ENCODE measurements around the gene NUP210.

Gene NUP210

DNA sequence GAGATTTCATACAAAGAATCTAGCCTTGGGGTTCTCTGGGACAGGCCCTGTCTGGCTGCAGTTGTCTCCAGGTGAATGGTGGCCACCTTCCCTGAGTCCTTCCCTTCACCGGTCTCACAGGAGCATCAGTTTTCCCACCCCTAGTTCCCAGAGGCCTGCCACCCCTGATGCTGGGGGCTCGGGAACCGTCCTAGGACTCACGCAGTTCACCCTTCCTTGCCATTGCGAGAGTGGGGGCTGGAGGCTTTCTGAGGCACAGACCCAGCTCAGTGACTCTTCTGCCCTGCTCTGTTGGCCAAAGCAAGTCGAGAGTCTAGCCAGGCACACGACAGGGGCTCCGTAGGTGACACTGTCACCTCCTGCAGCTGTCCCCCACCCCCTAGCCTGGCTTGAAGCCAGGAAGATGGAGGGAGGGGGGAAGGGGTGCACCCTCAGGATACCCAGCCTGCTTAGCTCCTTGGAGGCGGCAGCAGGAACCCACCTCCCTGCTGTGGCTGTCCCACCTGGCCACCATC lies 130.3 kb downstream of the NUP210 start:
- no peak for DNase-seq (ENCODE audit: low read depth)

GRCh38 chr3:13288732-13289718 lies 131.1 kb downstream of the NUP210 start:
- DNase-seq (ENCODE audit: low read depth), result no peak

- DNase-seq (ENCODE audit: low read depth), result no peak
Observed at GRCh38 chr3:13287833-13288232, 132.3 kb downstream of the NUP210 start.

DNA sequence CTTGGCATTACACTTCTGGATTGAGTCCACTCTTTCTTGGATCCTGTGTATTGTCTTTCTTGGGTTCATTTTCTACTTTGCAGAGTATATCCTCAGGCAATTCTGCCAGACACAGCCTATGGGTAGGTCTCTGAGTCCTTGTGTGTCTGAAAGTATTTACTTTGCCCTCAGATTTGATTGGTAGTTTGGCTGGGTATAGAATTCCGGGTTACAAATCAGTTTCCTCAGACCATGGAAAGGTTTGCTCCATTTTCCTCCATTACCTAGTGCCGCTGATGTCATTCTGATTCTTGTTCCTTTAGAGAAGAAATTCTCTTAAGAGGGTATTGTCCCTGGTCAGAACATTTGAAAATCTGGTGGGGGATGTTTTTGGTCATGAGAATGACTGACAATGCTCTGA lies 133.2 kb downstream of the NUP210 start:
- DNase-seq (ENCODE audit: low read depth), result no peak

DNA sequence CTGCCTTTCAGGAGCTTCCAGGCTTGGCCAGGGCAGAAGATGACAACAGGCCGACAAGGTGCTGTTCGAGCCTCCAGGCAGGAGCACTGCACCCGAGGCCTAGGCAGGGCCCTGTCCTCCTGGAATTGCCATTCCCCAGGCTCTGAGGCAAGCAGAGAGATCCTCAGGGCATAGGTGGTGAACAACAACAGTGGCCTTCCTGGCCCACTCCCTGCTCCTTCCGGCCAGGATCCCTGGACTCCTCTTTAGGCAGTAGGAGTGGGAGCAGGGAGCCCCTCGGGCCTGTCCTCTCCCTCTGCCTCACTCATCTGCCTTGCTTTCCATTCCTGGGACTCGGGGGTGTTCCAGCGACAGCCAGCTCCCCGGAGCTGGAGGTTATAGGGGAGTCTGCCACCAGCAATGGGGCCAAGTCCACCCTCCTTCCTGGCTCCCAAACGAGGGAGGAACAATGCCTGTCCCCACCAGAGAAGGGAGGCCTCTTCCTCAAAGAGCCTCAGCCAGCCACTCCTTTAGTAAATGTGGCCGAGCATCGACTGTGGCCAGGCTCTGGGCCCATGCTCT lies 135.0 kb downstream of the NUP210 start:
- DNase-seq (ENCODE audit: low read depth), result no peak

DNA sequence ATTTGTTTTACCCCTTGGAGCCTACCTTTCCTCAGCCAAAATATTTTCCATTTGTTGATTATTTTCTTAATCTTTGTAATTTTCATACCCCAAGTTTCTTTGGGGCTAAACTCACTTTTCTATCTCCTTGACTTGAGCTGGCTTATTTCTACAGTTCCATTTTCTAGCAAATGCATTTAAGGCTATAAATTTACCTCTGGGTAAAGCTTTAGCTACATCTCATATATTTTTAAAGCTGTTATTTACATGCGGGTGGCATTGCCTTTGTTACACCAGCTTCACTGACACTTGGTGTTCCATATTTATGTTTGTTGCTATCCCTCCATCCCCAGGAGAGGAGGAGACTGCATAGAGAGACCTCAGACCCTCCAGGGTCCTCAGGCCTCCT lies 136.3 kb downstream of the NUP210 start:
- DNase-seq (ENCODE audit: low read depth), result no peak

DNA sequence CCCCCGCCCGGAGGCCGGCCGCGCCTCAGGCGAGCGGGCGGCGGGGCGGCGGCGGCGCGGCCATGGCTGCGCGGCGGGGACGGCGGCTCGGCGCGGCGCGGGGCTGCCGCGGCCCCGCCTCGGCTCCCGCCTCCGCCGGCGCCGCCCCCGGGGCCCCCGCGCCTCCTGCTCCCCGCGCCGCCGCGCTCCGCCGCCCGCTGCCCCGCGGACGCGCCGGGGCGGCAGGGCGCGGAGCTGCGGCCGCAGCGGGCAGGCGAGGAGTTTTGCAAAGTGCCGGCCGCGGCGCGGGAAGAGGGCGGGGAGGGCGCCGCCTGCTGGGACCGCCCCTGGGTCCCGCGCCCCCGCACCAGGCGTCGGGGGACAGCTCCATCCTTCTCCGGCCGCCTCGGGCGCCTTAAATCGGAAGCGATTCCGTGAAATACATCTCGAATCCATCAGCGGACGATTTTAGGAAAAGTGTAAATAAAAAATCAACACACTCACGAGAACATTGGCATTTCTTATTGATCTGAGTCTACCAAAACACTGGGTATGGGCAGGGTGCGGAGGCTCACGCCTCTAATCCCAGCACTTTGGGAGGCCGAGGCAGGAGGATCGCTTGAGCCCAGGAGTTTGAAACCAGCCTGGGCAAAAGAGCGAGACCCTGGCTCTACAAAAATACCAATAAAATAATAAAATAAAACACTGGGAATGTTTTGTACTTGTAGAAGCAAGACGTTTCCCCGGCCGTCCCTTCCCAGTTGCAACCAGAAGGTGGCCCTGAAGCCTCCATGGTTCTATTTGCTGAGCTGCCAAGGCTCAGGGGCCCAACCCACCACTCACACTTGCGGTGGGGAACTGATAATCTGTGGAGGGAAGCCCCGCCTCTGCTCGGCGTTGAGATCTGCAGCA lies 136.9 kb downstream of the NUP210 start:
- no peak for DNase-seq (ENCODE audit: low read depth)

GRCh38 chr3:13282358-13282985 lies 137.7 kb downstream of the NUP210 start:
- no peak for DNase-seq (ENCODE audit: low read depth)

- DNase-seq (ENCODE audit: low read depth), result no peak
Observed at GRCh38 chr3:13281507-13282357, 138.4 kb downstream of the NUP210 start.

GRCh38 chr3:13280811-13281506 lies 139.2 kb downstream of the NUP210 start:
- DNase-seq (ENCODE audit: low read depth), result no peak

- no peak for DNase-seq (ENCODE audit: low read depth)
Observed at GRCh38 chr3:13280122-13280790, 139.9 kb downstream of the NUP210 start.

GRCh38 chr3:13279532-13279910 lies 140.6 kb downstream of the NUP210 start:
- no peak for DNase-seq (ENCODE audit: low read depth)

- no peak for DNase-seq (ENCODE audit: low read depth)
Observed at GRCh38 chr3:13278783-13279531, 141.2 kb downstream of the NUP210 start.

DNA sequence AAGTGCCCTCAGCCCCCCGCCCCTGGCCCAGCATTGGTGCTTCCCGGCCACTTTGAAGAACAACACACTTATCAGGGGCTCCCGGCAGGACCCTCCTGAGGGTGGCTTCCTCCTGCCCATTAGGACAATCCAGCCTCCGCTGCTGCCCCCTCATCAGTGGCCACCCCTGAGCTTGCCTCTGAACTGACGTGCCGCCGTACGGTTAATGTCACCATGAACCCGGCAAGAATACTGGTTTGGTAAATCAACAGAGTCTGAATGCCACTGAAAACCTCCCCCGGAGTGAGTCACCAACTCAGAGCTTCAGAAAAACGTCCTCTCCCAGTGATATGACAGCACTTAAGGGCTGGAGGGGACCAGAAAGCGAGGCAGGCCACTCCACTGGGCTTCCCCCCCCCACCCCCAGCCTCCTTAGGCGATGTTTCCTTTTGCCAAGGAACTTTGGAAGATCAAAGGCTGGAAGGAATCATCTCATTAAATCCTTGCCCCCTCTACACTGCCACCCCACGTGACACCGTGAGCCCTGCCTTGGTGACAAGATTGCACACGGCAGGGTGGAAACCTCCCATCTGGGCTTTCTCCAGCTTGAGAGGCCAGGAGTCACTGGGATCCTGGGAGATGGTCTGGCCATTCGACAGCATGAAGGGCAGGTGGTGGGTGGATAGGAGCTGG lies 142.1 kb downstream of the NUP210 start:
- peak; percentile 12 for DNase-seq (ENCODE audit: low read depth)

- no peak for DNase-seq (ENCODE audit: low read depth)
Observed at GRCh38 chr3:13277196-13277813, 142.8 kb downstream of the NUP210 start.

DNA sequence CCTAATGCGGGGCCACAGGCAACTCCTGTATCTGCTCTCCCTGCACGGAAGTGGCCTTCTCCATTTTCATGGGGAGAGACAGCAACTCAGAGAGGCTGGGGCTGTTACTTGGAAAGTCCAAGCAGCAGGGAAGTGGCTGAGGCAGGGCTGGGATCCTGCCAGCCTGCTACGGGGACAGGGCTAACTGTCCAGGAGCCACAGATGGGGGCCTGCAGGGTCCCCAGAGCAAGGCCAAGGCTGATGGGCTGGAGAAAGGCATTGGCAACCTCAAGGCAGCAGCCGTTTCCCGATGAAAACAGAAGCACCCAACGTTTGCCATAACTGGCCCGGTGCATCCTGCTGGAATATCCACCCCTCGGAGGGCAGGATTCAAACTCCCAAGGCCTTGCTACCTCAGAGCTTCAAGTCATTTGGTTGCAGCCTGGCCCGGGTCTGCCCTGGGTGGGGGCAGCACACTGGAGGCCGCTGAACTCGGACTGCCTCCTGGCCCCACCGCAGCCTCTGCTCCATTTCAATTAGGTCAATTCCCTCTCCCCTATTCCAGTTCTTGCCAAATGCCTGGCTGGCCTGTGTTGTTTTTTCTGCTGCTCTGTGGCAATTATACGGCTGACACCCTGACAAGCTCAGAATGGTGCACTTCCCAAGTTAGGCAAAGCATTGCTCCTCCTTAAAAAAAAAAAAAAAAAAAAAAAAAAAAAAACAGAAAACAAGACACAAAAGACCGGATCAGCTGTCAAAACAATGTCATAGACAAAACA lies 143.5 kb downstream of the NUP210 start:
- DNase-seq (ENCODE audit: low read depth), result no peak

DNA sequence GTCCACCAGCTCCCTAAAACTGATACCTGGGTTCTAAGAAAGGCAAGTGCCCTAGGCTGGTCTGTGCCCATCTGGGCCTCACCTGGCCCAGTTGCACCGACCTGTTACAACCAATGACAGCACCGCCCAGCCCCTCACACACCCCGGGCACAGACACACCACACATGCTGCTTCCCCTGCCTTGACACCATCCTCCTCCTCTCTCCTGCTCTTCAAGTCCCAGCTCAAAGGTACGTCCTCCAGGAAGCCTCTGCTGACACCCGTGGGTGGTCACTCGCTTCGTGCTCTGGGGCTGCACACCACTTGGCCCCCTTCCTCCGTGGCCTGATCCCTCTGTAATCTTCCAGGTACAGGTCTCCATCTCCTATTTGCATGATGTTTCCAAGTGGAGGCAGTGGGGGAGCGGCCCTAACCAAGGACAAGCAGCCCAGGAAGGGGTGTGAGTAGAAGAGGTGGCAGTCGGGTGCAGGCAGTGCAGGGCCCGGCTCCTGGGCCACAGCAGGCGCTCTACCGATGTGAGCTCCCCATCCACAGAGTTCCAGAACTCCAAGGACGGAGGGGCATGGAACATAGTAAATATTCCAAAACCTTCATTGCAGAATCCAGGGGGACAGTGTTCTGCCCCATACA lies 144.6 kb downstream of the NUP210 start:
- no peak for DNase-seq (ENCODE audit: low read depth)

Measured in ELR (cell line).